ENCODE results near the gene MAP2K1.
"Not testable (repeated sequence)": the region's sequence is repeated elsewhere in the genome, so short reads cannot be mapped to it uniquely, and the experiment has no call there.

MAP2K1 gene

GRCh38 chr15:66480267-66480666 is 93.6 kb downstream of the MAP2K1 start:
- no peak for DNase-seq

- no peak for DNase-seq
Measured at GRCh38 chr15:66481107-66481856, 94.6 kb downstream of the MAP2K1 start.

GRCh38 chr15:66482539-66482938 is 95.8 kb downstream of the MAP2K1 start:
- DNase-seq, result no peak

- peak; percentile 30 for DNase-seq
Measured at GRCh38 chr15:66483131-66483566, 96.4 kb downstream of the MAP2K1 start.

GRCh38 chr15:66484539-66485112 is 97.9 kb downstream of the MAP2K1 start:
- no peak for DNase-seq

GRCh38 chr15:66486887-66487286 is 100.2 kb downstream of the MAP2K1 start:
- DNase-seq, result no peak

- DNase-seq, result no peak
Measured at GRCh38 chr15:66488525-66488924, 101.8 kb downstream of the MAP2K1 start.

GRCh38 chr15:66489179-66489791 is 102.6 kb downstream of the MAP2K1 start:
- no peak for DNase-seq

GRCh38 chr15:66491846-66492245 is 105.1 kb downstream of the MAP2K1 start:
- DNase-seq, result no peak

GRCh38 chr15:66494262-66494661 is 107.5 kb downstream of the MAP2K1 start:
- DNase-seq, result peak; percentile 10

GRCh38 chr15:66496951-66497501 is 110.3 kb downstream of the MAP2K1 start:
- no peak for DNase-seq

GRCh38 chr15:66497502-66498455 is 111.1 kb downstream of the MAP2K1 start, which contains the start of gene SNAPC5:
TSS of gene SNAPC5 (minus strand) at chr15:66497762. CDS start at chr15:66497731, 31 bp downstream.
- peak; percentile 98 for DNase-seq

GRCh38 chr15:66498501-66499386 is 112.0 kb downstream of the MAP2K1 start:
- peak; percentile 44 for DNase-seq

- DNase-seq, result not testable (repeated sequence)
Measured at GRCh38 chr15:66500346-66500745, 113.6 kb downstream of the MAP2K1 start.

- DNase-seq, result no peak
Measured at GRCh38 chr15:66502491-66502890, 115.8 kb downstream of the MAP2K1 start.

GRCh38 chr15:66503041-66503648 is 116.4 kb downstream of the MAP2K1 start:
- DNase-seq, result peak; percentile 14

- DNase-seq, result peak; percentile 7
Measured at GRCh38 chr15:66503780-66504562, 117.3 kb downstream of the MAP2K1 start.

- DNase-seq, result peak; percentile 93
Measured at GRCh38 chr15:66504563-66505429, 118.1 kb downstream of the MAP2K1 start, which contains the start of the genes RPL4 and ZWILCH. TSS of gene RPL4 (minus strand) at chr15:66504855. CDS start at chr15:66504790, 65 bp downstream. TSS of gene ZWILCH (plus strand) at chr15:66505326. CDS start at chr15:66505339, 13 bp downstream.

GRCh38 chr15:66505430-66505811 is 118.7 kb downstream of the MAP2K1 start:
- no peak for DNase-seq
